NCI-H226 (cell line): ENCODE results near the gene EPN2.

ENCODE experiments used
- DNase-seq: peaks from one replicate; pipeline ENCODE4 v3.0.0-alpha.2; 2015

The EPN2 gene

GRCh38 chr17:19313066-19313745, 76.0 kb downstream of the EPN2 start:
- no peak for DNase-seq

GRCh38 chr17:19313746-19314651, 76.8 kb downstream of the EPN2 start:
- no peak for DNase-seq

GRCh38 chr17:19315104-19315503, 77.9 kb downstream of the EPN2 start:
- DNase-seq: no peak

GRCh38 chr17:19316761-19317358, 79.7 kb downstream of the EPN2 start:
- no peak for DNase-seq

GRCh38 chr17:19317359-19318095, 80.4 kb downstream of the EPN2 start:
- DNase-seq: no peak

- DNase-seq: no peak
These were observed 81.4 kb downstream of the EPN2 start for GRCh38 chr17:19318611-19319010.

GRCh38 chr17:19319771-19320505, 82.8 kb downstream of the EPN2 start:
- no peak for DNase-seq

- DNase-seq: no peak
These were observed 83.7 kb downstream of the EPN2 start for GRCh38 chr17:19320876-19321275.

- no peak for DNase-seq
These were observed 84.4 kb downstream of the EPN2 start for GRCh38 chr17:19321481-19322128.

GRCh38 chr17:19322129-19322505, 85.0 kb downstream of the EPN2 start:
- DNase-seq: no peak

- DNase-seq: no peak
These were observed 85.7 kb downstream of the EPN2 start for GRCh38 chr17:19322861-19323260.

- no peak for DNase-seq
These were observed 88.4 kb downstream of the EPN2 start for GRCh38 chr17:19325542-19325941.

GRCh38 chr17:19327031-19327783, 90.0 kb downstream of the EPN2 start:
- peak; percentile 78 for DNase-seq

- DNase-seq: no peak
These were observed 91.4 kb downstream of the EPN2 start for GRCh38 chr17:19328441-19329061.

- DNase-seq: no peak
These were observed 92.0 kb downstream of the EPN2 start for GRCh38 chr17:19329136-19329535.

GRCh38 chr17:19329839-19330238, 92.7 kb downstream of the EPN2 start:
- DNase-seq: no peak

GRCh38 chr17:19330271-19330670, 93.1 kb downstream of the EPN2 start:
- no peak for DNase-seq

- peak; percentile 48 for DNase-seq
These were observed 94.0 kb downstream of the EPN2 start for GRCh38 chr17:19331134-19331533.

- DNase-seq: no peak
These were observed 94.5 kb downstream of the EPN2 start for GRCh38 chr17:19331543-19332245.
